Left lung (tissue), 10 donors: ENCODE results near the gene INIP. TPM values are rescaled to one million over a fixed set of nuclear protein-coding genes. Genes with fewer than 3 reads are reported as not detected.

ENCODE experiments used
- ATAC-seq: fragments of 200-7000 bp; cut with Tn5 transposase; one replicate; pipeline ENCODE4 v1.9.1; 2020; ENCODE audit warnings: moderate library complexity
- DNase-seq, 4 donors: peaks; one replicate each; pipeline ENCODE4 v3.0.0-alpha.2; 2013 to 2020
- H3K27ac ChIP-seq, 2 donors: fragments of 200-600 bp; sonication (generic) in 1 of 2; one replicate each; pipeline versions ENCODE4 v1.5.0 to v1.8.0; 2020 to 2021
- H3K27me3 ChIP-seq, 2 donors: fragments of 200-600 bp; sonication (generic) in 1 of 2; one replicate each; pipeline versions ENCODE4 v1.5.0 to v1.8.0; 2020 to 2021
- H3K36me3 ChIP-seq, 2 donors: fragments of 200-600 bp; sonication (generic) in 1 of 2; one replicate each; pipeline versions ENCODE4 v1.5.0 to v1.8.0; 2020 to 2021
- H3K4me1 ChIP-seq, 2 donors: fragments of 200-600 bp; one replicate each; pipeline ENCODE4 v1.8.0; 2021
- H3K4me3 ChIP-seq, 2 donors: fragments of 200-600 bp; sonication (generic) in 1 of 2; one replicate each; pipeline versions ENCODE4 v1.5.0 to v1.8.0; 2020 to 2021; ENCODE audit warnings: mild to moderate bottlenecking in 1 of 2
- H3K9me3 ChIP-seq, 2 donors: fragments of 200-600 bp; sonication (generic) in 1 of 2; one replicate each; pipeline versions ENCODE4 v1.5.0 to v1.8.0; 2020 to 2021
- CTCF ChIP-seq, 2 donors: fragments of 200-600 bp; sonication (generic) in 1 of 2; IDR thresholded peaks; one replicate each; pipeline versions ENCODE4 v1.5.0 to v1.8.0; 2021; ENCODE audit warnings: antibody characterized with exemption in 2 of 2
- intact Hi-C, 2 donors: fragments of 100-400 bp; cut with DNase I; formaldehyde crosslinking; loops; one replicate each; pipeline versions ENCODE4 v1.11.2 to v1.14.2; 2022
- polyA plus RNA-seq, 6 donors: library from polyadenylated mRNA; unstranded; fragments of 120-200 nt; gene quantifications; one replicate each; pipeline ENCODE4 v1.2.1, GENCODE V29; 2013; ENCODE audit not compliant: insufficient read length in 6 of 6
- total RNA-seq, 2 donors: library from RNA; stranded (reverse); fragmentation: NEBNext Ultra II Directional; extraction: Animal tissue kit (Norgen Biotek cat#: 25700); gene quantifications; one replicate each; pipeline ENCODE4 v1.2.1, GENCODE V29; 2021
- donor health status: DM: no; HTN: yes; CAD: no.
- donor health status: DM: no; HTN: no; CAD: no.

INIP gene
- total and polyA plus RNA-seq, 8 donors, result 22.8 to 41.3 (median 33.4) TPM

DNA sequence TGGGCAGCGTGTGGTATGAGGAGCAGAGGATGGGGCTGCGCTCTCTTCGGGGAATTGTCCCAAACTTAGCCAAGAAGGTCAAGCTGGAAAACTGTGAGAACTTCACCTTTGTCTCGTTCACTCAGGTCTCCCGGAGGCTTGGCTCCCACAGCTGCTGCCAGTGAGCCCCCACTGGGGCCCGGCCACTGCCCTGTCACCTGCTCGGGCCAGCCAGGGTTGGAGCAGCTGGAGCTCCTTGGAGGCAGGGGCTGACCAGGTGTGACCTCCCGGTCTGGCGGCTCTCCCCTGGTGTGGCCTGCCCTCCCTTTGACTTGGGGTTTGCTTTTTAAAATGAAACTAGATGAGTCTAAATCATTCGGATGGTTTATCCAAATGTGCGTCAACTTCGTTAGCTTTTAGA lies 58.0 kb downstream of the INIP start:
- DNase-seq (no peak), ATAC-seq (no peak)
- H3K9me3 ChIP-seq, result no peaks in the 10 kb centered on the region
- no peak overlapping the region for H3K4me3 ChIP-seq
- H3K4me1 ChIP-seq, result no peaks in the 10 kb centered on the region
- H3K36me3 ChIP-seq, result peaks cover 0 to 9% of the 10 kb centered on the region in 2 donors
- no peak for TF ChIP-seq CTCF (IDR thresholded peaks at IDR 0.05)
- H3K27ac ChIP-seq, result no peak overlapping the region
- intact Hi-C loops, result no loop called here
- no peaks in the 10 kb centered on the region for H3K27me3 ChIP-seq

GRCh38 chr9:112655668-112656067 lies 62.2 kb downstream of the INIP start:
- H3K9me3 ChIP-seq, result no peaks in the 10 kb centered on the region
- no peak for ATAC-seq
- no peaks in the 10 kb centered on the region for H3K27me3 ChIP-seq
- H3K4me3 ChIP-seq, result no peak overlapping the region
- no peak for TF ChIP-seq CTCF (IDR thresholded peaks at IDR 0.05)
- peaks cover 0 to 9% of the 10 kb centered on the region in 2 donors for H3K36me3 ChIP-seq
- H3K4me1 ChIP-seq, result no peaks in the 10 kb centered on the region
- H3K27ac ChIP-seq, result no peak overlapping the region
- intact Hi-C loops, result no loop called here
- no peak for DNase-seq

- no peak overlapping the region for H3K27ac ChIP-seq
Observed at GRCh38 chr9:112654282-112654681, 63.6 kb downstream of the INIP start.

DNA sequence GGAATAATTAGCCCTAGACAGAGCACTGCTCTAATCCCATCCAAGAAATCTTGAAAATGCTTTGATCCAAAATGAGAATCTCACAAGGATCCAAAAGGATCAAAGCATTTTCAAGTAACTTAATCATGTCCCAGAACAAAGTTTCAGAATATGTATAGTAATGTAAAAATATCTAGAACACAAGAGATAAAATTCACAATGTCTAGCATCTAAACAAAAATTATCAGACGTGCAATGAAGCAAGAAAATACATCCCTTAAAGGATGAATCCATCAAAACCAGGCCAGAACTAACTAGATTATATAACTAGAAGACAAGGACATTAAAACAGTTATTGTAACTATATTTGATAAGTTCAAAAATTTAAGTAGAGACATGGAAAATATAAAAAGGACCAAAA lies 69.3 kb downstream of the INIP start:
- no peak for DNase-seq
- intact Hi-C loops, result no loop called here
- no peak for TF ChIP-seq CTCF (IDR thresholded peaks at IDR 0.05)

More at GRCh38 chr9:112654282-112654681, 63.6 kb downstream of the INIP start:
- Histone ChIP-seq H3K4me3 (no peak overlapping the region), H3K27me3 (no peaks in the 10 kb centered on the region), H3K9me3 (peaks cover 0 to 8% of the 10 kb centered on the region in 2 donors), H3K4me1 (no peaks in the 10 kb centered on the region), H3K36me3 (peaks cover 0 to 2% of the 10 kb centered on the region in 2 donors)
- DNase-seq (no peak), ATAC-seq (no peak)
- intact Hi-C loops, result no loop called here
- no peak for TF ChIP-seq CTCF (IDR thresholded peaks at IDR 0.05)

DNA sequence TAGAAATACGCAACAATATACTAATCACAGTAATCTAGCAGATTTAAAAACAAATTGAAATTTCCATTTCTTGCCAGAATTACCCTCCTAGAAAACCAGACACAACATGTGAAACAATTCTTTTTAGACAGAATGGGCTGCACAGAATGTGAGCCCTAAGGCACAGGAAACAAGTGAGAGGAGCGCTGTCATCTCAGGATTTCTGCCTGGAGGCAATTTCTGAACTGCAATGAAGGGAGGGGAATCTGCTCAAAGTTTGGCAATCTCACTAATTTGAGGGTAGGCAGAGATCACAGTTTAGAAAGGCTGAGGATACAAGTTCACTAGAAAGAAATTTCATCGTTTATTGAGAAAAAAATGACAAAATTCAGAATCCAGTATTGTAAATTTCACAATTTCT lies 70.3 kb downstream of the INIP start:
- H3K36me3 ChIP-seq, result peaks cover 0 to 5% of the 10 kb centered on the region in 2 donors
- no peak overlapping the region for H3K27ac ChIP-seq
- no peak for TF ChIP-seq CTCF (IDR thresholded peaks at IDR 0.05)
- no peaks in the 10 kb centered on the region for H3K4me1 ChIP-seq
- DNase-seq (no peak), ATAC-seq (no peak)
- intact Hi-C loops, result no loop called here
- H3K9me3 ChIP-seq, result peaks cover 0 to 20% of the 10 kb centered on the region in 2 donors
- H3K27me3 ChIP-seq, result no peaks in the 10 kb centered on the region
- H3K4me3 ChIP-seq, result no peak overlapping the region

More for the DNA sequence above, 69.3 kb downstream of the INIP start:
- Histone ChIP-seq H3K27me3 (no peaks in the 10 kb centered on the region), H3K9me3 (peaks cover 0 to 20% of the 10 kb centered on the region in 2 donors), H3K27ac (no peak overlapping the region), H3K4me3 (no peak overlapping the region), H3K36me3 (peaks cover 0 to 5% of the 10 kb centered on the region in 2 donors), H3K4me1 (no peaks in the 10 kb centered on the region)
- no peak for ATAC-seq
